HepG2 (cell line): Measurements from ENCODE around the gene ZBTB7C. TPM values are rescaled to one million over a fixed set of nuclear protein-coding genes. Genes with fewer than 3 reads are reported as not detected.

Experiments
- ATAC-seq: fragments of 200-7000 bp; cut with Tn5 transposase; 3 replicates; pipeline ENCODE4 v1.9.1; 2020; ENCODE audit warnings: mild to moderate bottlenecking, moderate library complexity
- BruUV-seq: library from RNA; stranded (reverse); fragments of 400-500 nt; replicated peaks from 2 replicates; lab custom pipeline; 2021; lab: Mats Ljungman, UMichigan
- CTCF ChIA-PET: fragments of 300-600 bp; formaldehyde crosslinking; extraction: SDS; loops from one replicate; lab custom pipeline; 2021; ENCODE audit warnings: low total read pairs, inconsistent platforms, low intra/inter-chr PET ratio; lab: Yijun Ruan, JAX
- POLR2A ChIA-PET: fragments of 350-600 bp; sonication (Branson Sonifier 250); formaldehyde crosslinking; loops from one replicate; lab custom pipeline; 2020; ENCODE audit warnings: antibody characterized with exemption, inconsistent platforms; lab: Yijun Ruan, JAX
- DNase-seq: peaks from one replicate; pipeline ENCODE4 v3.0.0-alpha.2; 2015; ENCODE audit warnings: low spot score
- FAIRE-seq: peaks from 3 replicates; lab custom pipeline; 2011; peaks lifted over from hg19 to GRCh38; lab: Jason Lieb, UNC
- H2AFZ ChIP-seq: one replicate; pipeline ENCODE4 v1.6.1; 2011; ENCODE audit warnings: low read length, inconsistent platforms
- H3K27ac ChIP-seq: fragments of 300-600 bp; 3 replicates; pipeline ENCODE4 v1.8.0; 2011; ENCODE audit warnings: mixed run types, mild to moderate bottlenecking, mixed read lengths, low read length, inconsistent platforms; ENCODE audit not compliant: insufficient read depth; ENCODE audit errors: extremely low read length
- H3K27me3 ChIP-seq, 2 experiments: fragments of 200-600 bp in 1 of 2; 2 replicates in 1 of 2; 3 replicates in 1 of 2; pipeline versions ENCODE4 v1.6.0 to v1.8.0; 2011; ENCODE audit warnings: low read length in 2 of 2, mild to moderate bottlenecking in 2 of 2, moderate library complexity in 2 of 2, inconsistent platforms in 1 of 2; ENCODE audit not compliant: insufficient read depth in 2 of 2, control insufficient read depth in 1 of 2
- H3K36me3 ChIP-seq, 2 experiments: fragments of 200-600 bp in 1 of 2; replicated peaks in 1 of 2; 2 replicates in 1 of 2; 3 replicates in 1 of 2; pipeline versions ENCODE4 v1.5.1 to v1.8.0; 2011; ENCODE audit warnings: low read length in 2 of 2, inconsistent platforms in 1 of 2; ENCODE audit not compliant: insufficient read depth in 2 of 2, control insufficient read depth in 1 of 2
- H3K4me1 ChIP-seq: 2 replicates; pipeline ENCODE4 v1.5.1; 2012; ENCODE audit warnings: low read length, inconsistent platforms; ENCODE audit not compliant: insufficient read depth
- H3K4me2 ChIP-seq: 2 replicates; pipeline ENCODE4 v1.6.0; 2011; ENCODE audit warnings: low read depth, low read length, inconsistent platforms
- H3K4me3 ChIP-seq, 3 experiments: fragments of 200-600 bp in 1 of 3; sonication (generic), shearing (Covaris generic) in 1 of 3; replicated peaks in 1 of 3; 2 replicates each; pipeline ENCODE4 v1.5.1; 2011 to 2016; ENCODE audit warnings: low read length in 3 of 3, inconsistent platforms in 2 of 3, low read depth in 2 of 3, mild to moderate bottlenecking in 2 of 3, control low read depth in 1 of 3, mixed read lengths in 1 of 3; ENCODE audit not compliant: insufficient read depth in 1 of 3
- H3K79me2 ChIP-seq: one replicate; pipeline ENCODE4 v1.6.1; 2011; ENCODE audit warnings: low read length, inconsistent platforms; ENCODE audit not compliant: insufficient read depth
- H3K9ac ChIP-seq: 2 replicates; pipeline ENCODE4 v1.6.0; 2011; ENCODE audit warnings: mild to moderate bottlenecking, low read depth, low read length, inconsistent platforms; ENCODE audit not compliant: insufficient read depth
- H3K9me3 ChIP-seq: 2 replicates; pipeline ENCODE4 v1.5.1; 2012; ENCODE audit warnings: mild to moderate bottlenecking, low read length
- H4K20me1 ChIP-seq: 2 replicates; pipeline ENCODE4 v1.6.0; 2011; ENCODE audit warnings: inconsistent platforms, mild to moderate bottlenecking, low read length, moderate library complexity; ENCODE audit not compliant: insufficient read depth
- ARID4A ChIP-seq: sonication (generic); formaldehyde crosslinking; IDR thresholded peaks from 2 replicates; pipeline ENCODE4 v1.5.0; 2020; ENCODE audit warnings: mild to moderate bottlenecking, missing genetic modification reagents, borderline replicate concordance
- BHLHE40 ChIP-seq: IDR thresholded peaks from 2 replicates; pipeline ENCODE4 v1.6.1; 2011; ENCODE audit warnings: low read length, improper control_type of control experiment
- HNRNPK ChIP-seq: fragments of 200-400 bp; formaldehyde crosslinking; IDR thresholded peaks from 2 replicates; pipeline ENCODE4 v1.6.1; 2018; ENCODE audit warnings: low read length, low read depth, moderate library complexity, mild to moderate bottlenecking; ENCODE audit not compliant: poor library complexity, severe bottlenecking
- PHB2 ChIP-seq: fragments of 450-650 bp; IDR thresholded peaks from 2 replicates; pipeline ENCODE4 v1.6.1; 2018; ENCODE audit not compliant: partially characterized antibody
- POGK ChIP-seq: sonication (generic); formaldehyde crosslinking; conservative IDR thresholded peaks from 2 replicates; pipeline ENCODE4 v1.8.0; 2022; ENCODE audit warnings: mild to moderate bottlenecking, moderate library complexity, missing genetic modification reagents
- PTBP1 ChIP-seq: fragments of 200-400 bp; formaldehyde crosslinking; IDR thresholded peaks from 2 replicates; pipeline ENCODE4 v1.6.1; 2018; ENCODE audit warnings: low read length, low read depth; ENCODE audit not compliant: poor library complexity, severe bottlenecking
- RARG ChIP-seq: sonication (generic); formaldehyde crosslinking; IDR thresholded peaks from 2 replicates; pipeline ENCODE4 v1.4.0; 2020; ENCODE audit warnings: low read depth, mild to moderate bottlenecking, missing genetic modification reagents
- SKI ChIP-seq: fragments of 450-650 bp; IDR thresholded peaks from one replicate; pipeline ENCODE4 v1.6.1; 2018; ENCODE audit warnings: mild to moderate bottlenecking; ENCODE audit not compliant: partially characterized antibody
- SMAD1 ChIP-seq: sonication (generic); formaldehyde crosslinking; IDR thresholded peaks from 2 replicates; pipeline ENCODE4 v1.4.0; 2020; ENCODE audit warnings: missing genetic modification reagents, low read depth, mild to moderate bottlenecking, borderline replicate concordance
- TBX3 ChIP-seq: fragments of 450-650 bp; IDR thresholded peaks from 2 replicates; pipeline ENCODE4 v1.6.1; 2017; ENCODE audit warnings: antibody characterized with exemption, mild to moderate bottlenecking, inconsistent platforms, borderline replicate concordance
- XBP1 ChIP-seq: sonication (generic); formaldehyde crosslinking; IDR thresholded peaks from 2 replicates; pipeline ENCODE4 v1.5.0; 2020; ENCODE audit warnings: missing genetic modification reagents
- ZMAT5 ChIP-seq: sonication (generic); formaldehyde crosslinking; IDR thresholded peaks from 2 replicates; pipeline ENCODE4 v1.5.0; 2020; ENCODE audit warnings: mild to moderate bottlenecking, low read depth, missing genetic modification reagents, borderline replicate concordance
- ZNF326 ChIP-seq: sonication (generic); formaldehyde crosslinking; IDR thresholded peaks from 2 replicates; pipeline ENCODE4 v1.4.0; 2020; ENCODE audit warnings: missing genetic modification reagents, borderline replicate concordance
- ZNF598 ChIP-seq: sonication (generic); formaldehyde crosslinking; IDR thresholded peaks from 2 replicates; pipeline ENCODE4 v1.5.1; 2020; ENCODE audit warnings: mild to moderate bottlenecking, missing genetic modification reagents, borderline replicate concordance
- ZNF703 ChIP-seq: sonication (generic); formaldehyde crosslinking; IDR thresholded peaks from 2 replicates; pipeline ENCODE4 v1.5.1; 2020; ENCODE audit warnings: missing genetic modification reagents, mild to moderate bottlenecking, moderate library complexity, borderline replicate concordance
- ZNF75D ChIP-seq: sonication (generic); formaldehyde crosslinking; IDR thresholded peaks from 2 replicates; pipeline ENCODE4 v1.8.1; 2023; ENCODE audit warnings: missing genetic modification reagents, mild to moderate bottlenecking, borderline replicate concordance
- WGBS: methylation state at CpG from one replicate; pipeline ENCODE4 v1.1.6; 2017; ENCODE audit warnings: low lambda C conversion rate; 5-methylcytosine and 5-hydroxymethylcytosine counted together
- in situ Hi-C: cut with HindIII; loops from 2 replicates; pipeline ENCODE4 v1.10.0; 2017; ENCODE audit warnings: low pct_unique_long_range_greater_than_20kb; ENCODE audit not compliant: extremely low pct_ligation_motif_present
- intact Hi-C: fragments of 100-400 bp; cut with micrococcal nuclease; formaldehyde crosslinking; loops from one replicate; pipeline ENCODE4 v1.10.0; 2022; ENCODE audit not compliant: unreplicated experiment
- polyA plus RNA-seq, 8 experiments: library from polyadenylated mRNA; depleted of rRNA in 3 of 8; stranded (reverse) in 7 of 8; unstranded in 1 of 8; fragments of >200 nt; fragmentation: Illumina TruSeq in 4 of 8; extraction: Trizol in 4 of 8; gene quantifications; 2 replicates each; pipeline versions ENCODE4 v1.2.1 to v1.2.3, GENCODE V29; 2011 to 2016; ENCODE audit warnings: low read depth in 4 of 8, missing spikeins in 1 of 8, mixed read lengths in 1 of 8; ENCODE audit not compliant: insufficient read depth in 1 of 8
- total RNA-seq, 5 experiments: library from RNA; depleted of rRNA; stranded (reverse); fragments of >200 nt; fragmentation: Illumina TruSeq; extraction: Trizol; gene quantifications; 2 replicates each; pipeline ENCODE4 v1.2.3, GENCODE V29; 2016; ENCODE audit warnings: low read depth in 1 of 5

Gene ZBTB7C
- total and polyA plus RNA-seq, 2 of the 13 experiments (the other 11 are each of a cell fraction or from before 2014, with no cell fraction given) = 0.01 to 0.04 TPM

- no peak for TF ChIP-seq ARID4A (CRISPR knock-in tag)
Measured at GRCh38 chr18:48100651-48101165, 308.5 kb downstream of the ZBTB7C start (continued).

GRCh38 chr18:48100165-48100575 is 309.0 kb downstream of the ZBTB7C start:
- no peaks in the 10 kb centered on the region for H3K79me2 ChIP-seq
- H2AFZ ChIP-seq = no peak overlapping the region
- no peak overlapping the region for H3K4me3 ChIP-seq
- no peak for ATAC-seq
- no peak for FAIRE-seq
- H3K27ac ChIP-seq = no peak overlapping the region
- 44% methylated on average over 8 of the region's 8 CpGs for WGBS
- H4K20me1 ChIP-seq = no peaks in the 10 kb centered on the region
- H3K27me3 ChIP-seq = peaks cover 0 to 15% of the 10 kb centered on the region in 2 experiments; a peak in 2 of 5 replicates
- intact Hi-C loops (no loop called here), in situ Hi-C loops (no loop called here)
- no TSS peak for BruUV-seq
- H3K9ac ChIP-seq = no peak overlapping the region
- CTCF ChIA-PET = no interaction called here
- H3K9me3 ChIP-seq = no peaks in the 10 kb centered on the region
- no peaks in the 10 kb centered on the region for H3K36me3 ChIP-seq
- POLR2A ChIA-PET = no interaction called here
- no peak for DNase-seq
- H3K4me2 ChIP-seq = no peak overlapping the region
- no peaks in the 10 kb centered on the region for H3K4me1 ChIP-seq
- no peak for TF ChIP-seq XBP1 (CRISPR knock-in tag)
- TF ChIP-seq POGK (CRISPR knock-in tag) = no peak
- no peak for TF ChIP-seq RARG (CRISPR knock-in tag)
- TF ChIP-seq TBX3 = no peak
- TF ChIP-seq ZNF598 = no peak
- no peak for TF ChIP-seq ZMAT5
- no peak for TF ChIP-seq PTBP1
- no peak for TF ChIP-seq SKI
- TF ChIP-seq PHB2 = no peak
- TF ChIP-seq ZNF703 (CRISPR knock-in tag) = no peak
- no peak for TF ChIP-seq BHLHE40
- TF ChIP-seq SMAD1 (CRISPR knock-in tag) = no peak
- no peak for TF ChIP-seq HNRNPK
- TF ChIP-seq ZNF326 = no peak
- TF ChIP-seq ZNF75D (CRISPR knock-in tag) = no peak
